HepG2 (cell line): ENCODE results near the gene SPEM2. TPM values are rescaled to one million over a fixed set of nuclear protein-coding genes. Genes with fewer than 3 reads are reported as not detected.

ENCODE experiments used
- ARID3A ChIP-seq: IDR thresholded peaks from 2 replicates; pipeline ENCODE4 v1.6.1; 2012; ENCODE audit warnings: low read depth, low read length, improper control_type of control experiment
- DNMT1 ChIP-seq: sonication (generic); formaldehyde crosslinking; IDR thresholded peaks from 2 replicates; pipeline ENCODE4 v1.5.1; 2020; ENCODE audit warnings: mild to moderate bottlenecking, missing genetic modification reagents
- DNMT3B ChIP-seq: conservative IDR thresholded peaks from 2 replicates; pipeline ENCODE4 v1.6.1; 2016; ENCODE audit warnings: missing biosample characterization, control low read depth
- ELF1 ChIP-seq: sonication (generic); formaldehyde crosslinking; IDR thresholded peaks from 2 replicates; pipeline ENCODE4 v1.4.0; 2020; ENCODE audit warnings: missing genetic modification reagents
- FOXO4 ChIP-seq: sonication (generic); formaldehyde crosslinking; conservative IDR thresholded peaks from 2 replicates; pipeline ENCODE4 v1.8.1; 2023; ENCODE audit warnings: missing genetic modification reagents
- HMGA1 ChIP-seq: sonication (generic); formaldehyde crosslinking; conservative IDR thresholded peaks from 2 replicates; pipeline ENCODE4 v1.4.0; 2020; ENCODE audit warnings: missing genetic modification reagents
- NFATC3 ChIP-seq: sonication (generic); formaldehyde crosslinking; IDR thresholded peaks from 2 replicates; pipeline ENCODE4 v1.5.1; 2020; ENCODE audit warnings: mild to moderate bottlenecking, missing genetic modification reagents
- NR2F2 ChIP-seq: IDR thresholded peaks from 2 replicates; pipeline ENCODE4 v1.6.1; 2012; ENCODE audit warnings: low read depth, inconsistent platforms, borderline replicate concordance
- PHF21A ChIP-seq: sonication (generic); formaldehyde crosslinking; IDR thresholded peaks from 2 replicates; pipeline ENCODE4 v1.5.0; 2020; ENCODE audit warnings: mild to moderate bottlenecking, missing genetic modification reagents
- REL ChIP-seq: sonication (generic); formaldehyde crosslinking; conservative IDR thresholded peaks from 2 replicates; pipeline ENCODE4 v1.8.0; 2022; ENCODE audit warnings: mild to moderate bottlenecking, missing genetic modification reagents, moderate library complexity
- SRY ChIP-seq: sonication (generic); formaldehyde crosslinking; IDR thresholded peaks from 2 replicates; pipeline ENCODE4 v1.8.0; 2022; ENCODE audit warnings: mild to moderate bottlenecking, missing genetic modification reagents
- SUZ12 ChIP-seq: fragments of 150-350 bp; IDR thresholded peaks from 2 replicates; pipeline ENCODE4 v1.6.1; 2014; ENCODE audit warnings: low read depth, low read length
- THAP9 ChIP-seq: sonication (generic); formaldehyde crosslinking; IDR thresholded peaks from 2 replicates; pipeline ENCODE4; 2020; ENCODE audit warnings: missing genetic modification reagents, mild to moderate bottlenecking, borderline replicate concordance
- ZFY ChIP-seq: sonication (generic); formaldehyde crosslinking; IDR thresholded peaks from 2 replicates; pipeline ENCODE4 v1.4.0; 2020; ENCODE audit warnings: missing genetic modification reagents
- ZNF207 ChIP-seq: fragments of 450-650 bp; IDR thresholded peaks from 2 replicates; pipeline ENCODE4 v1.6.1; 2016; ENCODE audit warnings: antibody characterized with exemption, borderline replicate concordance
- ZNF263 ChIP-seq: sonication (generic); formaldehyde crosslinking; IDR thresholded peaks from 2 replicates; pipeline ENCODE4 v1.4.0; 2020; ENCODE audit warnings: missing genetic modification reagents
- ZNF530 ChIP-seq: sonication (generic); formaldehyde crosslinking; IDR thresholded peaks from 2 replicates; pipeline ENCODE4 v1.5.0; 2020; ENCODE audit warnings: low read depth, mild to moderate bottlenecking, missing genetic modification reagents
- ZNF737 ChIP-seq: sonication (generic); formaldehyde crosslinking; IDR thresholded peaks from 2 replicates; pipeline ENCODE4 v1.5.0; 2020; ENCODE audit warnings: missing genetic modification reagents, mild to moderate bottlenecking, borderline replicate concordance
- ZNF841 ChIP-seq: sonication (generic); formaldehyde crosslinking; IDR thresholded peaks from 2 replicates; pipeline ENCODE4 v1.8.1; 2023; ENCODE audit warnings: missing genetic modification reagents, borderline replicate concordance
- ZZZ3 ChIP-seq: sonication (generic); formaldehyde crosslinking; IDR thresholded peaks from 2 replicates; pipeline ENCODE4 v1.4.0; 2020; ENCODE audit warnings: missing genetic modification reagents, mild to moderate bottlenecking, borderline replicate concordance
- polyA plus RNA-seq, 8 experiments: library from polyadenylated mRNA; depleted of rRNA in 3 of 8; stranded (reverse) in 7 of 8; unstranded in 1 of 8; fragments of >200 nt; fragmentation: Illumina TruSeq in 4 of 8; extraction: Trizol in 4 of 8; gene quantifications; 2 replicates each; pipeline versions ENCODE4 v1.2.1 to v1.2.3, GENCODE V29; 2011 to 2016; ENCODE audit warnings: low read depth in 4 of 8, missing spikeins in 1 of 8, mixed read lengths in 1 of 8; ENCODE audit not compliant: insufficient read depth in 1 of 8
- total RNA-seq, 5 experiments: library from RNA; depleted of rRNA; stranded (reverse); fragments of >200 nt; fragmentation: Illumina TruSeq; extraction: Trizol; gene quantifications; 2 replicates each; pipeline ENCODE4 v1.2.3, GENCODE V29; 2016; ENCODE audit warnings: low read depth in 1 of 5
- TF ChIP-seq, protein P1 (sequence below): sonication (generic); formaldehyde crosslinking; IDR thresholded peaks from 2 replicates; pipeline ENCODE4 v1.8.0; 2022; ENCODE audit warnings: mild to moderate bottlenecking, missing genetic modification reagents, borderline replicate concordance
- TF ChIP-seq, protein P2 (sequence below): sonication (generic); formaldehyde crosslinking; IDR thresholded peaks from 2 replicates; pipeline ENCODE4 v1.5.1; 2020; ENCODE audit warnings: missing genetic modification reagents, mild to moderate bottlenecking, borderline replicate concordance

Gene SPEM2
- total and polyA plus RNA-seq, 2 of the 13 experiments (the other 11 are each of a cell fraction or from before 2014, with no cell fraction given), result not detected

GRCh38 chr17:7380855-7381683 is 44.3 kb upstream of the SPEM2 start, which contains the start of gene TNK1 (continued):
- no peak for TF ChIP-seq ZNF841
- TF ChIP-seq ARID3A, result no peak
- no peak for TF ChIP-seq THAP9
- TF ChIP-seq, protein P1, sequence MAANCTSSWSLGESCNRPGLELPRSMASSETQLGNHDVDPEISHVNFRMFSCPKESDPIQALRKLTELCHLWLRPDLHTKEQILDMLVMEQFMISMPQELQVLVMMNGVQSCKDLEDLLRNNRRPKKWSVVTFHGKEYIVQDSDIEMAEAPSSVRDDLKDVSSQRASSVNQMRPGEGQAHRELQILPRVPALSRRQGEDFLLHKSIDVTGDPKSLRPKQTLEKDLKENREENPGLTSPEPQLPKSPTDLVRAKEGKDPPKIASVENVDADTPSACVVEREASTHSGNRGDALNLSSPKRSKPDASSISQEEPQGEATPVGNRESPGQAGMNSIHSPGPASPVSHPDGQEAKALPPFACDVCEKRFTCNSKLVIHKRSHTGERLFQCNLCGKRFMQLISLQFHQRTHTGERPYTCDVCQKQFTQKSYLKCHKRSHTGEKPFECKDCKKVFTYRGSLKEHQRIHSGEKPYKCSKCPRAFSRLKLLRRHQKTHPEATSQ (CRISPR knock-in tag), result no peak
- 0 out of 2 replicates have a peak, but pooled peaks have one; percentile 30 for TF ChIP-seq ZZZ3 (CRISPR knock-in tag)
- TF ChIP-seq, protein P2, sequence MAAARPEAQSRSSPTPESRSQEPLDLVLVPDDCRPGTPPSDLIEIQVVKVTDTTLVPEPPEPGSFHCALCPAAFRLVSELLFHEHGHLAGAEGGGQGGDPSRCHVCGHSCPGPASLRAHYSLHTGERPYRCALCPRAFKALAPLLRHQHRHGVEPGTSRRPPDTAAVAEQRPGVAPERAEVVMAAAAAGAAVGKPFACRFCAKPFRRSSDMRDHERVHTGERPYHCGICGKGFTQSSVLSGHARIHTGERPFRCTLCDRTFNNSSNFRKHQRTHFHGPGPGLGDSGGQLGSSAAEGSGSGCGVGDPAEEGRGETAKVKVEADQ, result no peak
- no peak for TF ChIP-seq NFATC3 (CRISPR knock-in tag)
- no peak for TF ChIP-seq ZNF263 (CRISPR knock-in tag)
- TF ChIP-seq ELF1, result peak; percentile 75
- TF ChIP-seq DNMT1, result no peak
- peak; percentile 53 for TF ChIP-seq PHF21A (CRISPR knock-in tag)
- no peak for TF ChIP-seq DNMT3B (CRISPR knock-in tag)
- TF ChIP-seq REL (CRISPR knock-in tag), result no peak
- TF ChIP-seq SRY (CRISPR knock-in tag), result no peak
- no peak for TF ChIP-seq NR2F2
- no peak for TF ChIP-seq HMGA1
- peak; percentile 95; the same call in 1 of the 2 replicates for TF ChIP-seq FOXO4 (CRISPR knock-in tag)
- no peak for TF ChIP-seq ZNF737 (CRISPR knock-in tag)
- peak; percentile 69 for TF ChIP-seq ZFY (CRISPR knock-in tag)
- TF ChIP-seq ZNF530, result 0 out of 2 replicates have a peak, but pooled peaks have one; percentile 39
- TF ChIP-seq ZNF207, result no peak
- no peak for TF ChIP-seq SUZ12
